ENCODE measurements around the gene VARS1. TPM values are rescaled to one million over a fixed set of nuclear protein-coding genes. Genes with fewer than 3 reads are reported as not detected.

The VARS1 gene
- total and polyA plus RNA-seq, 2 experiments from 2014 or later = 49.7 to 51.5 TPM

DNA sequence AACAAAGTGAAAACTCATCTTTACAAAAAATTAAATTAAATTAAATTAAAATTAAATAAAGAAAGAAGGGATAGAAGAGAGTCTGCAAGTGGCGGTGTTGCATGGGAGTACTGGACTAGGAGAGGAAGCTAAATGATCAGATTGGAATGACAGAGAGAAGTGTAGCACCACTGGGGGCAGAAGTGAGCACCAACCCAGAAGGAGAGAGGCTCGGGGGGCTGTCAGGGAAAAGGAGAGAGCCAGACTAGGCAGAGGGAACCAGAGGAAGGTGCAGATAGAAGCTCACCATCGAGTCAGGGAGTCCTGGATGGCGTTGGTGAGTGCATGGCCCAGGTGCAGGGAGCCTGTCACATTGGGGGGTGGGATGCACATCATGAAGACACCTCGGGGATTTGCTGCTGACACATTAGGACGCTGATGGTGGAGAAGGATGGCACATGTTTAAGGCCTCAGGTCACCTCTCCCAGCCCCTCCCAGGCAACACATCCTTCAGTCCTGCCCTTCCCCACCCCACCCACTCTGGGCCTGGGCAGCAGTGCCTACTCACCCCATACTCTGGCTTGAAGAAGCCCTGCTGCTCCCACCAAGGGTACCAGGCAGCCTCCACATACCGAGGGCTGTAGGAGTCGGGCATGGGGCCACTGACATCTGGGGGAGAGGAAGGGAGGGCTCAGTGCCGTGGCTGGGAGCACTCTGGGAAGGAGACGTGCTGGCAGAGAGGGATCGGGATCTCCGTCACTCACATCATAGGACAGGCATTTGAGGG, 4.0 kb downstream of the VARS1 start:
- no peaks in the 10 kb centered on the region for H3K9me3 ChIP-seq (ENCODE audit: low read depth)
- peaks cover 9% of the 10 kb centered on the region for H3K36me3 ChIP-seq
- H3K4me3 ChIP-seq = no peak overlapping the region
- TF ChIP-seq, protein P1, sequence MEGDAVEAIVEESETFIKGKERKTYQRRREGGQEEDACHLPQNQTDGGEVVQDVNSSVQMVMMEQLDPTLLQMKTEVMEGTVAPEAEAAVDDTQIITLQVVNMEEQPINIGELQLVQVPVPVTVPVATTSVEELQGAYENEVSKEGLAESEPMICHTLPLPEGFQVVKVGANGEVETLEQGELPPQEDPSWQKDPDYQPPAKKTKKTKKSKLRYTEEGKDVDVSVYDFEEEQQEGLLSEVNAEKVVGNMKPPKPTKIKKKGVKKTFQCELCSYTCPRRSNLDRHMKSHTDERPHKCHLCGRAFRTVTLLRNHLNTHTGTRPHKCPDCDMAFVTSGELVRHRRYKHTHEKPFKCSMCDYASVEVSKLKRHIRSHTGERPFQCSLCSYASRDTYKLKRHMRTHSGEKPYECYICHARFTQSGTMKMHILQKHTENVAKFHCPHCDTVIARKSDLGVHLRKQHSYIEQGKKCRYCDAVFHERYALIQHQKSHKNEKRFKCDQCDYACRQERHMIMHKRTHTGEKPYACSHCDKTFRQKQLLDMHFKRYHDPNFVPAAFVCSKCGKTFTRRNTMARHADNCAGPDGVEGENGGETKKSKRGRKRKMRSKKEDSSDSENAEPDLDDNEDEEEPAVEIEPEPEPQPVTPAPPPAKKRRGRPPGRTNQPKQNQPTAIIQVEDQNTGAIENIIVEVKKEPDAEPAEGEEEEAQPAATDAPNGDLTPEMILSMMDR (IDR thresholded peaks at IDR 0.05; ENCODE audit: low read depth, low read length) = peak; percentile 76
- no peak overlapping the region for H3K27ac ChIP-seq
- H3K4me1 ChIP-seq (ENCODE audit: low read depth) = peaks cover 7% of the 10 kb centered on the region
- peak; percentile 64 to 78 for DNase-seq (ENCODE audit: low read depth in 1 of 2, low spot score in 1 of 2)
- no peaks in the 10 kb centered on the region for H3K27me3 ChIP-seq

- no peaks in the 10 kb centered on the region for H3K27me3 ChIP-seq
- no peaks in the 10 kb centered on the region for H3K9me3 ChIP-seq (ENCODE audit: low read depth)
- TF ChIP-seq, protein P1 (IDR thresholded peaks at IDR 0.05; ENCODE audit: low read depth, low read length) = no peak
- no peak overlapping the region for H3K27ac ChIP-seq
- no peak for DNase-seq (ENCODE audit: low read depth in 1 of 2, low spot score in 1 of 2)
- no peaks in the 10 kb centered on the region for H3K4me1 ChIP-seq (ENCODE audit: low read depth)
- H3K36me3 ChIP-seq = peaks cover 3% of the 10 kb centered on the region
- no peak overlapping the region for H3K4me3 ChIP-seq
Measured at GRCh38 chr6:31785475-31785874, 10.1 kb downstream of the VARS1 start.

DNA sequence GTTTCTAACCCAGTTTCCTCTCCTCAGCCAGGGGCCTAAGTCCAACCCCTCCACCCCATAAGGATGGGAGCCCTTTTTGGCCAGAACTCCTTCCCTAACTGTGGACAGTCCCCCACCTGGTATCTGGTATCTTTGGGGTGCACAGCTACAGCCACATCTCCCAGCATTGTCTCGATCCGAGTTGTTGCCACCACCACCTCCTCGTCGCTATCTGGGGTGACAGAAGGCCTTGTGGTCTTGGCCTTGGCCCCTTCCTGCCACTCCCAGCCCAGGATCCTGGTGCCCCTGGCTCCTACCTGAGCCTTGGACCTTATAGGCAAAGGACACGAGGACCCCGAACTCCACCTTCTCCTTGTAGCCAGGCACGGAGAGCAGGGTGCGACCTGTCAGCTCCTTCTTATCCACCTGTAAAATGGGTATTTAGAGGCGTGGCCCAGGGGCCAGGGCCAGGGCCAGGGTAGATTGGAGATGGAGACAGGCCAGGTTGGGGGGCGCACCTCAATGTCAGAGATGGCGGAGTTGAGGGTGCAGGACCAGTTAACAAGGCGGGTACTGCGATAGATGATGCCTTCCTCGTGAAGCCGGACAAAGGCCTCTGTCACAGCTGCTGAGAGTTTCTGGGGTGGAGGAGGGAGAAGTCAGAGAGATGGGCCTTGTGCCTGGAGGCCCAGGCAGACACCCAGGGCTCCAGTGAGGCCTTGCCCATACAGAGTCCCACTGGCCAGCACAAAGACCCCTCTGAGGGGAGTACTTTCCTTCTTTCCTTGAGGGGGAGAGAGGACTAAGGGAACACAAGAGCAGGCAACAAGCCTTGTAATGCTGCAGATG, 11.2 kb downstream of the VARS1 start:
- Histone ChIP-seq H3K4me1 (ENCODE audit: low read depth) (no peaks in the 10 kb centered on the region), H3K36me3 (peaks cover 2% of the 10 kb centered on the region), H3K27ac (no peak overlapping the region), H3K9me3 (ENCODE audit: low read depth) (no peaks in the 10 kb centered on the region), H3K4me3 (no peak overlapping the region), H3K27me3 (no peaks in the 10 kb centered on the region)
- no peak for DNase-seq (ENCODE audit: low read depth in 1 of 2, low spot score in 1 of 2)
- TF ChIP-seq, protein P1 (IDR thresholded peaks at IDR 0.05; ENCODE audit: low read depth, low read length) = no peak

GRCh38 chr6:31782126-31782855, 13.3 kb downstream of the VARS1 start:
- no peak overlapping the region for H3K4me3 ChIP-seq
- TF ChIP-seq, protein P1 (IDR thresholded peaks at IDR 0.05; ENCODE audit: low read depth, low read length) = no peak
- no peak for DNase-seq (ENCODE audit: low read depth in 1 of 2, low spot score in 1 of 2)
- H3K36me3 ChIP-seq = no peaks in the 10 kb centered on the region
- peaks cover 8% of the 10 kb centered on the region for H3K4me1 ChIP-seq (ENCODE audit: low read depth)
- H3K27me3 ChIP-seq = no peaks in the 10 kb centered on the region
- H3K27ac ChIP-seq = no peak overlapping the region
- H3K9me3 ChIP-seq (ENCODE audit: low read depth) = no peaks in the 10 kb centered on the region
